Stimulated activated CD4-positive, alpha-beta T cell treated with anti-CD3 and anti-CD28 coated beads, Interleukin-12 subunit alpha, Interleukin-12 subunit beta, amount 100 ng/mL, for 24 hours (primary cell): ENCODE measurements around the gene MCRIP1.
"Not testable (repeated sequence)": the region's sequence is repeated elsewhere in the genome, so short reads cannot be mapped to it uniquely, and the experiment has no call there.

Experiments
- DNase-seq, 2 experiments: peaks; one replicate each; pipeline ENCODE4 v3.0.0-alpha.2; 2020; ENCODE audit warnings: low read depth in 2 of 2

Gene MCRIP1

GRCh38 chr17:81840826-81841778 is 8.0 kb upstream of the MCRIP1 start:
- DNase-seq = no peak

- DNase-seq = not testable (repeated sequence)
These were observed 7.0 kb upstream of the MCRIP1 start for GRCh38 chr17:81840059-81840458.

DNA sequence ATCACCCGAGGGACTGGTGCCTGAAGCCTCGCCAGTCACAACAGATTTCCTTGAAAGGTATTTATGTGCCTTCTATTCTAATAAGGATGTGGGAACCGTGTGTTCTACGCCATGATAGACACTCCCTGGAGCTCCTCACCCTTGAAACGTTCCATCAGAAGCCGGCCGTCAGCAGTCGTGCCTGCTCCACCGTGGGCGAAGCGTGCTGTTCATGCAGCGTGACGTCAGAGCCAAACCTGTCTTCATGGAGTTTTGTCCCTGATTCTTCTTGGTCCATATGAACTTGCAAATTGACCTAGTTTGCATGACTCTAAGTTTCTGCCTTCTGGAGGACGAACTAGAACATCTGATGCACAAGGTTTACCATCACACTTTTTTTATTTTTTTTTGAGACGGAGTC is 6.2 kb upstream of the MCRIP1 start:
- DNase-seq = no peak

GRCh38 chr17:81838753-81839255 is 5.7 kb upstream of the MCRIP1 start:
- no peak for DNase-seq

GRCh38 chr17:81837641-81838040 is 4.5 kb upstream of the MCRIP1 start:
- no peak for DNase-seq

GRCh38 chr17:81834831-81835267 is 1.8 kb upstream of the MCRIP1 start, which contains the start of gene PPP1R27:
PPP1R27 (minus strand) TSS chr17:81835050; CDS start chr17:81834953, 97 bp downstream.
- no peak for DNase-seq

DNA sequence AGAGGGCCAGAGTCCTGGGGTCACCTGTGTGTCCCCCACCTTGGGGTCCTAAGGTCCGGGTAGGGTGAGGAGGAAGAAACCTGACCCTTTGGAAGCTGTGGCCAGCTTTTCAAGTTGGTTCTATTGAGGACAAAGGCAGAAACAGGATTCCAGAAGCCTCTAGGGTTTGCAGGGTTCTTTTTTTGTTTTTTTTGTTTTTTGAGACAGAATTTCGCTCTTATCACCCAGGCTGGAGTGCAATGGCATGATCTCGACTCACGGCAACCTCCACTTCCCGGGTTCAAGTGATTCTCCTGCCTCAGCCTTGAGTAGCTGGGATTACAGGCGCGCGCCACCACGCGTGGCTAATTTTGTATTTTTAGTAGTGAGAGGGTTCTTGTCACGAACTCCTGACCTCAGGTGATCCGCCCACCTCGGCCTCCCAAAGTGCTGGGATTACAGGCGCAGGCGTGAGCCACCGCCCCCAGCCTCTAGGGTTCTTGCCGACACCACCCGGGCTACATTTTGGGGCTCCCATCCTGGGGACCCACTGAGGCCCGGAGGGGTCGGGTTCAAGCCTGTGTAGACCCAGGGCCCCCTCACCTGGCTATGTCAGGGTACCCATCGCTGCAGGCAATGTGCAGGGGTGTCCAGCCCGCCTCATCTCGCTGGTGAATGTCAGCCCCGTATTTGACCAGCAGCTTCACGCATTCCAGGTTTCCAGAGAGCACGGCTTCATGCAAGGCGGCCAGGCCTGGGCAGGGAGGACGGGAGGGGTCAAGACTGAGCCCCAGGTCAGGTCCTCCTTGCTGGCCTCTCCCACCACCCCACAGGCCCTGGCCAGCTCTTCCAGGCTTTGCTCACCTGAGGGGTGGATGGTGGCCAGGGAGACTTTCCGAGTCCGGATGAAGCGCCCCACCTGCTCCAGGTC is 1.1 kb upstream of the MCRIP1 start:
- DNase-seq = no peak

GRCh38 chr17:81832608-81833159 is 407 bp downstream of the MCRIP1 start:
- peak; percentile 18 to 38 for DNase-seq

- DNase-seq = peak; percentile 10 to 26
These were observed 1.0 kb downstream of the MCRIP1 start for GRCh38 chr17:81831957-81832607.

DNA sequence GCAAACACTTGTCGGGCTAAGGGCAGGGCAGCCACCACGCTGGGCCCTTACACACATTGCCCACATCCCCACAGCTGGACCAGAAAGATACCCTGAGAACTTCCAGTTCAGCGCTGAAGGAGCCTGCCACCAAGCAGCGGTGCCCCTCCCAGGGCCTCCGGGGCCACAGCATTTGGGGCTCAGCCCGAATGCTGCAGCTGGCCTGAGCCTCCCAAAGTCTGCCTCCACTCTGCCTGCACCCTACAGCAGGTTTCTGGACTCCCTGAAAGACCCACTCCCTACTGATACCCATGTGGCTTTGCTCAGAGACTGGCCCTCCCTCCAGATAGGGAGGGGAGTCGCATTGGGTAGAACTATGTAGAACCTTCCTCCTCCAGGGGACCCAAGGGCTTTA is 1.5 kb downstream of the MCRIP1 start:
- DNase-seq = no peak

GRCh38 chr17:81829858-81830257 is 3.2 kb downstream of the MCRIP1 start:
- DNase-seq = no peak

DNA sequence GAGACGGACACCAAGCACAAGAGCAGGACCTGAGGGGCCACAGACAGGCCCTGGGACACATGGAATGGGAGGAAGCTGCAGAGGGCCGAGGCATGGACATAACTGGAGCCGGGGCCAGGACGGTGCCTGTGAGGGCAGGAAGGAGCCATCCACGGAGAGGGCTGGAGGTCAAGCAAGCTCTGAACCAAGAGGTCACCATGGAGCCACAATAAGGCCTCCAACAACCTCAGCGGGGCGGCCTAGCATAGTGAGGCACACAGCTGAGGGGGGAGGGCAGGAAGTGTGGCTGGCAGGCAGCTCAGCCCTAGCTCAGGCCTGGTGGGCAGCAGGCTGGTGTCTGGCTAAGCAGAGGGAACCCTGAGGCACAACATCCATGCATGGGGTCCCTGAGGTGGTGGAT is 4.4 kb downstream of the MCRIP1 start:
- DNase-seq = no peak

GRCh38 chr17:81825841-81826466 is 7.1 kb downstream of the MCRIP1 start:
- no peak for DNase-seq

DNA sequence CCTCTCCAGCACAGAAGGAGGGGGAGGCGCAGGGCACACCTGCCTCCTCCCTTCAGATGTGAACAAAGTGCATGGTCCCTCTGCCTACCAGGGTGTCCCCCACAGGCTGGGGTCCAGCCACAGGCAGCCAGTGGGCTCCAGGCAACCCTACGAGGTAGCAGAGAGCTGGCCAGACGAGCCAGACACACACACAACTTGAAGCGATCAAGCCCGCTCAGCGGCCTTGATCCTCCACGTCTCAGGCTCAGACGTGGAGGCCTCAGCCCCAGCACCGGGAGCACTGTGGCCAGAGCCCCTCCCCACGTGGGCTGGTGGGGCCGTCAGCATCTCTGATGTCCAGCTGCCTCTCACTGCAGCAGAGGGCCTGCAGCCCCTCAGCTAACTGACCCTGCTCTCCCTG is 8.5 kb downstream of the MCRIP1 start:
- no peak for DNase-seq

- DNase-seq = no peak
These were observed 9.1 kb downstream of the MCRIP1 start for GRCh38 chr17:81823820-81824550.

DNA sequence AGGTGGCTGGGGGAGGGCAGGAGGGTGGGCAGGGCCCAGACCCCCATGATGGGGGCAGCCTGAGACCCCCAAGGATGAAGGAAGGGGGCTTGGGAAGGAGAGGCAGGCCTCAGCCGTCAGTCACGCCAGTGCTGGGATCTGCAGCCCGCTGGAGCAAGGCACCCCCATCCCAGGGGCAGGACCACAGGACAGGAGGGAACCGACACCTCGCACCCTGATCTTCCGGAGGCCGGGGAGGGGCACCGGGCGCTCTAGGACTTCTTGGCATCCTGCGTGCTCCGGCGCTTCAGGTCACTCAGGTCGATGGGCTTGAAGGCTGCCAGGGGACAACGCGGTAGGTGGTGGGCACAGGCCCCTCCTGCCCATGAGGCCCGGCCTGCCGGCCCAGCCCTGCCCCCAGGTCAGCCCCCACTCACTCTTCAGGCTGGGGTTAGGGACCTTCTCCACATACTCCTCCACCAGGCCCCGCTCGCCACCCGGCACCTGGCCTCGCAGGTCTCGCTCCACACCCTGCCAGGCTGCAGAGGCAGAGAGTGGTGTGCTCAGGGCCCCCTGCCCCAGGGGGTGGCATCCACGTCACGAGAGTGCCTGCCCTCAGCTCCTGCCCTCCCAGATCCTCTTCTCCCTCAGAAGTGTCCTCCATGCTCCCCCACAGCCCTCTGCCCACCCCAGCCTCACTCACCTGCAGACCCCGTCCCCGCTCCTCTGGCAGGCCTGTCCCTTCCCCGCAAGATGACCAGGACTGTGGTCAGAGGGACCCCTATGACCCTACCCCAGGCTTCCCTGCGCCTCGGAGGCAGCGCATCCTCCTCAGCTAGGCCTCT is 9.9 kb downstream of the MCRIP1 start:
- DNase-seq = no peak

DNA sequence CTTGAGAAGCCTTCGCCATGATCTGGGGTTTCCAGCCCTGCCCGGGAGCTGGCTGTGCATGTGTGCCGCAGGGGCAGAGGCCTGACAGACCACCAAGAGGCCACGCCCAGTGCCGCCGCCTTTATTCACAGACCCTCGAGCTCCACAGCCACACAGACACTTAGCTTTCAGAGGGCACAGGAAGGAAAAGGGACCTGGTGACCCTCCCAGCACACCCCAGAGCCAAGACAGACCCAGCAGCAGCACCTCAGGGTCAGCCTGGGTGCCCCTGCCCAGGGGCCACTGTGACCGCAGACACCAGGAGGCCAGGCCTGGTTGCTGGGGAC is 10.8 kb downstream of the MCRIP1 start:
- no peak for DNase-seq

- DNase-seq = no peak
These were observed 11.3 kb downstream of the MCRIP1 start for GRCh38 chr17:81821603-81822311.

- no peak for DNase-seq
These were observed 11.9 kb downstream of the MCRIP1 start for GRCh38 chr17:81821147-81821546.
